Caco-2 (cell line): Measurements from ENCODE around the gene RSU1. TPM values are rescaled to one million over a fixed set of nuclear protein-coding genes. Genes with fewer than 3 reads are reported as not detected.

Experiments
- BruUV-seq: library from RNA; stranded (reverse); fragments of 400-500 nt; replicated peaks from 2 replicates; lab custom pipeline; 2021; lab: Mats Ljungman, UMichigan
- CTCF ChIA-PET: fragments of 300-600 bp; sonication (Branson Sonifier 250); formaldehyde crosslinking; loops from one replicate; lab custom pipeline; 2022; ENCODE audit warnings: antibody characterized with exemption; lab: Charles Lee
- POLR2A ChIA-PET: fragments of 300-600 bp; sonication (Branson Sonifier 250); formaldehyde crosslinking; loops from one replicate; lab custom pipeline; 2022; ENCODE audit warnings: antibody characterized with exemption; lab: Charles Lee
- DNase-seq, 2 experiments: peaks; one replicate each; pipeline versions ENCODE4 v3.0.0 to v3.0.0-alpha.2; 2020 to 2022
- H3K27me3 ChIP-seq: replicated peaks from 2 replicates; pipeline ENCODE4 v1.6.0; 2011; ENCODE audit warnings: low read length; ENCODE audit not compliant: control insufficient read depth, insufficient read depth
- H3K36me3 ChIP-seq: 2 replicates; pipeline ENCODE4 v1.5.1; 2011; ENCODE audit warnings: low read length; ENCODE audit not compliant: control insufficient read depth, insufficient read depth
- H3K4me1 ChIP-seq: fragments of 250-450 bp; sonication (Bioruptor Pico); 2 replicates; pipeline ENCODE4 v1.5.1; 2020; ENCODE audit warnings: mild to moderate bottlenecking
- H3K4me3 ChIP-seq: 2 replicates; pipeline ENCODE4 v1.5.1; 2011; ENCODE audit warnings: low read depth, mild to moderate bottlenecking, control low read depth, low read length
- H3K9me3 ChIP-seq: fragments of 250-450 bp; sonication (Bioruptor Pico); 2 replicates; pipeline ENCODE4 v1.5.1; 2020; ENCODE audit warnings: mild to moderate bottlenecking, moderate library complexity
- H3K27ac Mint-ChIP-seq: one replicate; pipeline ENCODE4 v1.8.0; 2022; ENCODE audit warnings: mixed read lengths; ENCODE audit not compliant: unreplicated experiment
- H3K27me3 Mint-ChIP-seq: one replicate; pipeline ENCODE4 v1.8.0; 2022; ENCODE audit warnings: mixed read lengths; ENCODE audit not compliant: insufficient read depth, unreplicated experiment
- H3K36me3 Mint-ChIP-seq: one replicate; pipeline ENCODE4 v1.8.0; 2022; ENCODE audit warnings: mild to moderate bottlenecking, mixed read lengths; ENCODE audit not compliant: insufficient read depth, unreplicated experiment
- H3K4me1 Mint-ChIP-seq: one replicate; pipeline ENCODE4 v1.8.0; 2022; ENCODE audit warnings: low read depth, mixed read lengths; ENCODE audit not compliant: unreplicated experiment
- H3K4me3 Mint-ChIP-seq: one replicate; pipeline ENCODE4 v1.8.0; 2022; ENCODE audit warnings: mild to moderate bottlenecking, moderate library complexity, mixed read lengths; ENCODE audit not compliant: unreplicated experiment
- H3K9me3 Mint-ChIP-seq: one replicate; pipeline ENCODE4 v1.8.0; 2022; ENCODE audit warnings: mixed read lengths; ENCODE audit not compliant: unreplicated experiment
- CTCF ChIP-seq, 2 experiments: fragments of 200-600 bp in 1 of 2; IDR thresholded peaks; 1 replicate in 1 of 2; 2 replicates in 1 of 2; pipeline versions ENCODE4 v1.5.1 to v1.8.0; 2011 to 2022; ENCODE audit warnings: antibody characterized with exemption in 1 of 2, control low read depth in 1 of 2, inconsistent platforms in 1 of 2, low read depth in 1 of 2, low read length in 1 of 2, mild to moderate bottlenecking in 1 of 2, moderate library complexity in 1 of 2; ENCODE audit not compliant: insufficient read depth in 1 of 2, severe bottlenecking in 1 of 2, unreplicated experiment in 1 of 2
- intact Hi-C: fragments of 100-400 bp; cut with micrococcal nuclease; formaldehyde crosslinking; loops from one replicate; pipeline ENCODE4 v1.10.0; 2022; ENCODE audit not compliant: unreplicated experiment
- total RNA-seq: library from RNA; stranded (reverse); gene quantifications from 2 replicates; pipeline ENCODE4 v1.2.3, GENCODE V29; 2022

RSU1 gene
- total RNA-seq, 1 experiment from 2014 or later, result 62.0 TPM

GRCh38 chr10:16646181-16647059, 170.8 kb downstream of the RSU1 start:
- Mint-ChIP-seq H3K36me3 (no peaks in the 10 kb centered on the region), H3K4me3 (no peak overlapping the region), H3K27me3 (no peaks in the 10 kb centered on the region), H3K4me1 (peaks cover 6% of the 10 kb centered on the region), H3K9me3 (no peaks in the 10 kb centered on the region), H3K27ac (no peak overlapping the region)
- H3K4me1 ChIP-seq, result peaks cover 5% of the 10 kb centered on the region; the same call in 1 of the 2 replicates
- ChIA-PET POLR2A (no interaction called here), CTCF (no interaction called here)
- no peaks in the 10 kb centered on the region for H3K9me3 ChIP-seq
- no peaks in the 10 kb centered on the region for H3K36me3 ChIP-seq
- H3K4me3 ChIP-seq, result no peak overlapping the region
- no peak for DNase-seq
- no peak for TF ChIP-seq CTCF (IDR thresholded peaks at IDR 0.05; ENCODE audit: insufficient read depth in 1 of 2, low read depth in 1 of 2, low read length in 1 of 2, severe bottlenecking in 1 of 2, unreplicated experiment in 1 of 2)
- intact Hi-C loops, result no loop called here
- no TSS peak for BruUV-seq
- no peaks in the 10 kb centered on the region for H3K27me3 ChIP-seq

- H3K9me3 Mint-ChIP-seq, result no peaks in the 10 kb centered on the region
- no peak overlapping the region for H3K27ac Mint-ChIP-seq
- POLR2A ChIA-PET, result no interaction called here
- Histone ChIP-seq H3K27me3 (no peaks in the 10 kb centered on the region), H3K4me1 (peaks cover 5% of the 10 kb centered on the region; the same call in 1 of the 2 replicates), H3K9me3 (no peaks in the 10 kb centered on the region), H3K36me3 (no peaks in the 10 kb centered on the region), H3K4me3 (no peak overlapping the region)
- intact Hi-C loops, result no loop called here
- DNase-seq, result no peak
- H3K36me3 Mint-ChIP-seq, result no peaks in the 10 kb centered on the region
- H3K27me3 Mint-ChIP-seq, result no peaks in the 10 kb centered on the region
- peaks cover 6% of the 10 kb centered on the region for H3K4me1 Mint-ChIP-seq
- no peak for TF ChIP-seq CTCF (IDR thresholded peaks at IDR 0.05; ENCODE audit: insufficient read depth in 1 of 2, low read depth in 1 of 2, low read length in 1 of 2, severe bottlenecking in 1 of 2, unreplicated experiment in 1 of 2)
- CTCF ChIA-PET, result no interaction called here
- no TSS peak for BruUV-seq
- no peak overlapping the region for H3K4me3 Mint-ChIP-seq
Observed at GRCh38 chr10:16644146-16644545, 173.1 kb downstream of the RSU1 start.

- POLR2A ChIA-PET, result no interaction called here
- intact Hi-C loops, result no loop called here
- Histone ChIP-seq H3K36me3 (no peaks in the 10 kb centered on the region), H3K9me3 (no peaks in the 10 kb centered on the region), H3K4me3 (no peak overlapping the region), H3K4me1 (peaks cover 5% of the 10 kb centered on the region; the same call in 1 of the 2 replicates), H3K27me3 (no peaks in the 10 kb centered on the region)
- no peak overlapping the region for H3K27ac Mint-ChIP-seq
- BruUV-seq, result no TSS peak
- TF ChIP-seq CTCF (IDR thresholded peaks at IDR 0.05; ENCODE audit: insufficient read depth in 1 of 2, low read depth in 1 of 2, low read length in 1 of 2, severe bottlenecking in 1 of 2, unreplicated experiment in 1 of 2), result no peak
- H3K36me3 Mint-ChIP-seq, result no peaks in the 10 kb centered on the region
- H3K4me1 Mint-ChIP-seq, result peaks cover 6% of the 10 kb centered on the region
- CTCF ChIA-PET, result no interaction called here
- H3K4me3 Mint-ChIP-seq, result no peak overlapping the region
- no peaks in the 10 kb centered on the region for H3K9me3 Mint-ChIP-seq
- no peak for DNase-seq
- no peaks in the 10 kb centered on the region for H3K27me3 Mint-ChIP-seq
Observed at GRCh38 chr10:16643502-16643901, 173.7 kb downstream of the RSU1 start.
